GM19035 (cell line): ENCODE data around the gene HOXA9.

Experiments
- ATAC-seq: cut with Tn5 transposase; IDR thresholded peaks from one replicate; pipeline ENCODE4 v1.9.1; 2021; ENCODE audit not compliant: unreplicated experiment

The HOXA9 gene

GRCh38 chr7:27129729-27130539 lies 35.4 kb downstream of the HOXA9 start:
- no peak for ATAC-seq

- no peak for ATAC-seq
Measured at GRCh38 chr7:27128776-27129728, 36.3 kb downstream of the HOXA9 start.

- ATAC-seq: no peak
Measured at GRCh38 chr7:27128034-27128433, 37.3 kb downstream of the HOXA9 start.

- no peak for ATAC-seq
Measured at GRCh38 chr7:27126596-27127327, 38.6 kb downstream of the HOXA9 start.

DNA sequence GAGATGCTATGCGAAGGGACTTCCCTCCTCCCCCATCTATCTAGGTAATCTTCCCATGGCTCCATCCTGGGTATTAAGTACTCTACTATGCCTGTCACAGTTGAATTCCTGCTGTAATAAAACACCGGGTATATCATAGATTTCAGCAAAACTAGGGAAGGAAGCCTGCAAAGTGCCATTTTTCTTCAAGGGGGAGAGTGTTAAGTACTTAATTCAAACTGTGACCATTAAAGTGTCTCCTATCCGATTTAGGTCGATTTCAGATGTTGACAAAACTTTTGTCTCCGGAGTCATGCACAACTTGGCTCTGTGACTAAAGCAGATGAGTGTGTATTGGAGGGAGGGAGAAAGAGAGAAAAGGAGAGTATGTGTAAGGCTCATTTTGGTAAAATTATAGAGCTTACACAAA lies 39.3 kb downstream of the HOXA9 start:
- no peak for ATAC-seq

- no peak for ATAC-seq
Measured at GRCh38 chr7:27124902-27125689, 40.2 kb downstream of the HOXA9 start.

DNA sequence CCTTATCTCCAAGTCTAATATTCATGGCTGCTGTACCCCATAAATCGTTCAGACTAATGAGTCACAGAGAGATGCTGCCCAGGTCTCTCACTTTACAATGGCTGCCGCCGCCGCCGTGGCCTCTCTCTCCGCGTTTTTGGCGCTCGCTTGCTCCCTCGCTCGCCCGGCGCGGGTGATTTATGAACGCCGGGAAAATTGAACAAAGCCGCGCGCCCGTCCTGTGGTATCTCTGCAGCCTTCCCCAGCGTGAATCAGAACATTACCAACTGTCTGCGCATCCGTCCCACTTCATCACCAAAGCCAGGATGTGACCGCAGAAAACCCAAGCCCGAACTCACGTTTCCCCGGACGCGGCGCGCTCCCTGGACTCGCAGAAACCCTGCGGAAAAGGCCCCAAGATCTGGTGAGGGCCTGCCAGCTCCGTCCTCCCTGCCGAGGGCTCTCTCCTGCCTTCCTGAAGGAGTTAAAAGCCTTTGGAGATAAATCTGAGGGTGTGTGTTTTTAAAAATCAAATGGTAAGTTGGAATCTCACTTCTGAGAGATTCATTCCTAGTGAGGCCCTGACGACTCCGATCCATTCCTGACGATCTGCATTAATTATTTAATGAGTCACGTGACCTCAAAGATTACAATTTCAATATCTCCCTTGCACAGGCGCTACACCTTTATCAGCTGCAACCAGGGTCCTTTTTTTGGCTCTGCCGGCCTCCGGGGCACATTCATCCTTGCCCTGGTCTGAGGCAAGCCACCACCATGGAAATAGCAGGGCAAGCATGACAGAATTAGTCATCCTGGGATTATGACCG lies 41.0 kb downstream of the HOXA9 start:
- no peak for ATAC-seq

DNA sequence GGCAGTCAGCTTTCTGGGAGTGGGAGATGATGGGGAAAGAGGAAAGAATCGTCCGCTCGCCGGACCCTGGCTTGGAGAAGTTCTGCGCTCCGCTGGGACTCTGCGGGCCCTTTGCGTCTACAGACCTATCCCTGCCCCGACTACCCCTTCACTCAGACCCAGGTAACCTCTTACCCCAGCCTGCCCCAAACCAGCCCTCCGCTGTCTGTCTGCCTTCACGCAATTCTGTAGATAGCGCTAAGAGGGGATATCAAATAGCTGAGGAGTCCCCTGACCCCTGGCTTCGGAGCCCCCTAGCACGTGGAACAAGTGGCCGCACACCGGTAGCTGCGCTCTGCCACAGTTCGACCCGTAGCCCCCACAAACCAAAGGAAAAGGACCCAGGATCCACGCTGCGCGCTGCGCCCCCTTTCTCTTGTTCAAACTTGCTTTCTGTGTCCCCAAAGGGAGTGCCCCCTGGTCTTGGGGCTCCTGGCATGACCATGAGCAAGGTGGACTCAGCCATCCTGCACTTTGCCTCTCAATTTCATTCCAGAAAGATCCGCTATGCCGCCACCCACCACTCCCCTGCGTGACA lies 41.8 kb downstream of the HOXA9 start:
- no peak for ATAC-seq

DNA sequence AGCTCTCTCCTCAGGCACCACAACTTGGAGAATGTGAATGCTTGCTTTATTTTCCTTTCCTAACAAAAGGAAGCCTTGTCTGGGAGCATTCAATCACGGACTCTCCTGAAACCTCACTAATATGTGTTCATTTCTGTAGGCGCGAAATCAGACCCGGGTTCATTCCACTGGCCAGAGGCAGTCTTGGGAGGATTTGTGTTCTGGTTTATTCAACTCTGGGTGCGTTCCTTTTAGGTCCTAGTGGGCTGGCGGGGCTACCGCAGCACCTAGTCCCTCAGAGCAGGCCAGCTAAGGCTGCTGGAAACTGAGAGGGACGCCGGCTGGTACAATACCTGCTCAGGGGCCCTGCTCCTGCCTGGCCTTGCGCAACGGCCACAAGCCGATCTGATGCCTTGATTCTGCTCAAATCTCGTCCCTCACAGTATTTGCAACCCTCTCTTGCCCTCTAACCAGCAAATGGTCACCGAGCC lies 42.3 kb downstream of the HOXA9 start:
- no peak for ATAC-seq

- ATAC-seq: no peak
Measured at GRCh38 chr7:27122077-27122910, 43.0 kb downstream of the HOXA9 start.

- ATAC-seq: no peak
Measured at GRCh38 chr7:27121684-27122076, 43.7 kb downstream of the HOXA9 start.

DNA sequence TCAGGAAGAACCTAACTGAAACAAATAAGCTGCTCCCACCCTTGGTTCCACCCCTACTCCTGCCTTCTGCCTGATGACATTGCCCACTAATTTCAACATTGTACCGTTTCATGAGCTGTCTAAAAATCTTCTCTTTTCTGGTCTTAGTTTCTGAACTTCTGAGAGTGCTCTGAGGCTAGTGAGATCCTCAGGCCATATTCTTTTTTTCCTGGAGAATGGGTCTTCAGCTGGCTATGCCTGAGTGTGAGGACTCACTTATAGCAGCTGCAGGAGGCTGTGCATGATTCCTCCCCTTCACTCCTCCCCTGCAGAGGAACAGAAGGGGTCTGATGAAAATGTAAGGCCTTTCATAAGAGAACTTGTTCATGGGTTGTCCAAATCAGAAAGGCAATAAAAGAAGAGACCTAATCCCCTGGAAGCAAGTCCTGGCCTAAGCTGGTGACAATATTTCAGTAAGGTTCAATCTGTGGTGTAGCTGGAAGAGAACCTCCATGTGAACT lies 45.9 kb downstream of the HOXA9 start:
- ATAC-seq: no peak

- no peak for ATAC-seq
Measured at GRCh38 chr7:27118580-27118979, 46.8 kb downstream of the HOXA9 start.

DNA sequence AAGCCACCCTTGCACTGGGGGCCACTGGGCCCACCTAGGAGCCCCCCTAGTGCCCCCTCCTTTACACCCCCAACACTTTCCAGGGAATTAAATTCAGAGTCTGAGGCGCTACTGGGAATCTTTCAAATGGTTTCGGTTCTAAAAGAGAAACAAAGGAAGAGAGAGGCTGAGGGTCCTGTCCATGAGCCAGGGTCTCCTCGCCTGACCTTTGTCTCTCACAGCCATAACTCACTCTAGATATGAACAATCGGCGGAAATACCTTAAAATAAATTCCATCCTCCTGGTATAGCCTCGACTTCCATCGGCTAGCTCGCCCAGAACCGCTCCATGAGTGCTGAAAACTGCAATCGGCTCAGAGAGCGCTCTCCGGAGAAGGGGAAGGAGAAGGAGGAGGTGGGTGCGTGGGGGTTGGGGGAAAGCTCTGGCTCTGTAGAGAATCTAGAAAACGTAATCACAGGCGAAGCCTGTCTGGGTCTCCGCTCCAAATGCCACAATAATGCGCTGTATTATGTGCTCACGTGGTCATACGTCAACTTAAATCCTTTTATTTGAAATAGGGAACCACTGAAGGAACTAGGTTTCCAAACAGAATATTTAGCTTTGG lies 47.3 kb downstream of the HOXA9 start:
- no peak for ATAC-seq

DNA sequence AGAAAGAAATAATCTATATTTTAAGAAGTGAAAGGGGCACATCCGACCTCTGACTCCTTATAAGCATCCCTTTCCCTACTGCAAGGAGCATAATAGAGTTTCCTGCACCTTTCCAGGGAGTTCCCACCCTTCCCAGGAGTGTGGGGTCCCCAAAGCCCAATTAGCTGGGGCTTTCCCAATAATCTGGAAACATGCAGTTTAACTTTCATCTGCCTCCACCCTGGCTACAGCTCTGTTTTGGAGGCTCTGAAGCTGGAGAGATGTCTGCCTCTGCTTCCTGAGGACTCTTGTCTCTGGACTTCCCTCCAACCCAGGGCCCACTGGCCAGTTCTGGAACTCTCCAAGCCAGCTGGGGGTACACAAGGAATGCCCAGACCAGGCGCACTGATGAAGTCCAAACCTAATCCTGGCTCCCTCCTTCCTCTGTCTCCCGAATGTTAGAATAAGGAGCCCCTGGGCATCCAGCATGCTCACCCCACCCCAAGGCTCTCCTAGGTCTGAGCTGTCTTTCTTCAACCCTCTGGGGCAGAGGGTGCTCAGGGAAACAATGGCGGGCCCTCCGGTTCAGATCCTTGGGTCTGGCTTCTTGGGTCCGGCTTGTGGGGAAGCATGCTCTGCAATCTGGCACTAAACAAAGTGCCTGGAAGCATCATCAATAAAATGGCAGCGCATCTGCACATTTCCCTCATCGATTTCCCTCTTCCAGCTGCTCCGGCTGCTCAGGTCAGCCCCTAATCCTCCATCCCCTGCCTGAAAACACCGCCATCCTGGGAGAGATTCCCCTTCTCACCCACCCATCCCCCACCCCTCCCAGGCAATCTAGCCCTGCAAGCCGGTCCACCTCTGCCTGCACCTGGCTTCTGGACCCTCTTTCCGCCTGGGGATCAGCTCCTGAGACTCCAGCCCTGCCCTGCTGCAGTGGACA lies 48.1 kb downstream of the HOXA9 start:
- no peak for ATAC-seq
